DMS79 (cell line): ENCODE measurements around the gene HLCS.
"Not testable (repeated sequence)": the region's sequence is repeated elsewhere in the genome, so short reads cannot be mapped to it uniquely, and the experiment has no call there.

Experiments used
- DNase-seq: peaks from one replicate; lab custom pipeline; 2025; lab: John Stamatoyannopoulos, UW

HLCS gene

GRCh38 chr21:36955783-36956182 is 10.7 kb downstream of the HLCS start:
- DNase-seq = no peak

- DNase-seq = not testable (repeated sequence)
Observed at GRCh38 chr21:36952331-36952730, 14.1 kb downstream of the HLCS start.

DNA sequence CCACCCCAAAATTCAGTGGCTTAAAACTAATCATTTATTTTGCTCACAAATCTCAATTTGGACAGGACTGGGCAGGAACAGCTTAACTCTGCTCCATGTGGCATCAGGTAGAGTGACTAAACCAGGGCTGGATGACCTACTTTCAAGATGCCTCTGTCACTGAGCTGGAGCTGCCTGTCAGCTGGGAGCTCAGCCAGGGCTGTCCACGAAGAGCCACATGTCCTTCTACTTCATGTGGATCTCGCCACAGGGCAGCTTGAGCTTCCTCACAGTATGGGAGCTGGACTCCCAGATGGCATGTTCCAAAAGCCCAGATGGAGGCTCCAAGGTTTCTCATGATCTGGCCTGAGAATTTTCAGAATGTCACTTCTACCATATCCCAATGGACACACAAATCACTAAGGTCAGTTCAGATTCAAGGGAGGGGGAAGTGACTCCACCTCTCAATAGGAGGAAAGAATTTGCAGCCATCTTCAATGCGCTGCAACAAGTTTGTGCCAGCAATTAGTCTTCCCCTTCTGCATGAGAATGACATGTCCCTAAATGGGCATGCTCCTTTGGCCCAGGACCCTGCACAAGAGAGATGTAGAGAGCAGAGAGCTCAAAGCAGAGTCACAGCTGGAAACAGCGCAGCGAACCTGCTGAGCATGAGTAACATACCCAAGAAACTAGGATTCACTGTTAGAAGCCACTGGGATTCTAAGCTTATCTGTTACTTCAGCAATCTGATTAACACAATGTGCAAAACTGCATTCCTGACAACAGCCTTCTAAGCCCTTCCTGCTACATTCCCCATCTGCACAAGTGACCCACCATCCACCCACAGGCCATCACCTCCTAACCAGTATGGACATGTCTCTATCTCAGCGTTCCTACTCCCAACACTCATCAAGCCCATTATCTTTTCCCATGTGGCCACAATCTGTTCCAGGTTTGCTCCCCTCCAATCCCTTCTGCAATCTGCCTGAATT is 17.0 kb downstream of the HLCS start:
- DNase-seq = no peak

DNA sequence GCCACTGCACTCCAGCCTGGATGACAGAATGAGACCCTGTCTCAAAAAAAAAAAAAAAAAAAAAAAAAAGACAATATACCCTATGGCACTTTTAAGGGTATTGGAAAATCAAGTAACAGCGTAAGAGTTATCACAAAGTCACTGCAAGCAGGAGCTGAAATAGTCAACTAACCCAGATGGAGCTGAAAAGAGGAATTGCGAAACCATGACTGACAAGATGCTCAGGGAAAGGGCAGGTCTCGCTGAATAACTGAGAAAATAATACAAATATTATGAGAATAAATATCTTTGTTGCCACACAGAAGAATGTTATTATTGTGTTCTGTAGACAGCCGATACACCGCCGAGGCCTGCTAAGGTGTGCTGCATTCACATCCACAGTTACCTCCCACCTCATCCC is 17.8 kb downstream of the HLCS start:
- no peak for DNase-seq

DNA sequence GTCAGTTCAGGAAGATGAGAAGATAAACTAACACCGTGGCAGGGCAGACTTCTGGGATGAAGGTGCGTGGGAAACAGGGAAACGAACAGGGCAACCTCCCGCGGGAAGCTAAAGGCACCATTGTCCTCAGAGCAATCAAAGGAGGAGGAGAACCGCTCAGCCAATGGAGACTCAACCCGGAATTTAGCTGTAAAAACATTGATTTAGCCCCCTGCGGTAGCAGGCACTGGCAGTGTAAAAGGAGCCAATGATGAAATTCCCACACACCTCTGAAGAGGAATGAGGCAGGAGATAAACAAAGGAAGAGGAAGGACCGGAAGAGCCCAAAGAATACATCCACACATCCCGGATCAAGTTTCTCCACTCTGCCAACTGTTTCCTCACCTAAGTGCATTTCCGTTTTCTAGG is 19.5 kb downstream of the HLCS start:
- DNase-seq = no peak

GRCh38 chr21:36945496-36946138 is 20.9 kb downstream of the HLCS start:
- DNase-seq = no peak

DNA sequence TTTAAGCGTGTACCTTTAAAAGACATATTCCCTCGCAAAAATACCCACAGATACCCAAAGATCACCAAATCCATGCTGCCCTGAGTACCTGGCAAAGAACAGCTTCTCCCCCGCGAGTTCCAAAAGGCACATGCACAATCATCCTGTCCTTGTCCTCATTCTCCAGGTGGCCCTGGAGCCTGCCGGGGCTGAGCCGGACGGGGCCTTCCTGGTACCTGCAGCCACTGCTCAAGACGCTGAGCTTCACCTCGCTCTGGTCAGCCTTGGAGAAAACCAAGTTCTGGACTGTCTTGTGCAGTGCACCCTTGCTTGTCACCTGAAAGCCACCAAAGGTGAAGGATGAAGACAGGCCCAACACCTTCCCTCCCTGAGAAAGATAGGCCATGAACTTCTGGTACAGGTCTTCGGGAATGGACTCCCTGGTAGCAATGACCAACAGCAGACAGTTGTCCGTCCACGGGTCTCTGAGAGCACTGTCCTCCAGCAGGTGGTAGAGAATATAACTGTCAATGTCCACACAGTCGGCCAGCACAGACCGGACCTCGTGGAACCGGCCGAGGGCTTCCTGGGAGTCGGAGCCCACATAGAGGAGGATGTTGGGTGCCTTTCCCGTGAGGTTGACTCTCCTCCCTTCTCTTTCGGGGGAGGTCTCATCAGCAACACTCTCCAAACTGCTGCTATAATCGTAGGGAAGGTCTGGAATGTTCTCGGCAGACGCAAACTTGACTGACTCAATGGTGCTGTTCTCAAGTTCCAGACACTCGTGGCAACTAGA is 29.9 kb downstream of the HLCS start:
- no peak for DNase-seq

GRCh38 chr21:36934864-36935420 is 31.5 kb downstream of the HLCS start:
- DNase-seq = no peak

DNA sequence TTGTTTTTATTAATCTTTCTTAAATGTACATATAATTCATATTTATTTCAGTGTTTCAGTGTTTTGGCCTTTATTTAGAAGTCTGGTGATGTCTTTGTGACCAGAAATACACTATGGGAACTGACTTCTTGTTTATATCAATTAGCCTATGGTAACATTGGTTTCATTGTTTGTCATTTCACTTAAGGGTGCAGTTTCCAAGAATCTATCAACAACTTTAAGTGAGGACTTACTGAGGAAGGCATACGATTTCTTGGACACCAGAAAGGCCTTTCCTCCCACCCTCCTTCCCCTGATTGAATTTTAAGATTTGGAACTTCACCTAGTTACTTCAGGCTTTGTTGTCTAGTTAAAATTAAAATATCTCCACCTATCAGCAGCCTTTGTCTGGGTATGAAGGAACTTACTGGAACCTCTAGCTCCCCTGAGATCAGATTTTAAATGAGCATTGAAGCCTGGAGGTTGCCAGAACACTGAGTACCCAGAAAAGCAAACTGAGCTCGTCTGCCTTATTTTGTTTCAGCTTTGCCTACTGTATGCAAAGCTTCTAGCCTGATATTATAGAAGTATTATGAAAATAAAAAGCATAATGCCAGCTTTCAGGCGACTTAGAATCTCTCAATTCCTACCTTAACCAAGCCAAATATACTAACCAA is 34.2 kb downstream of the HLCS start:
- DNase-seq = no peak

DNA sequence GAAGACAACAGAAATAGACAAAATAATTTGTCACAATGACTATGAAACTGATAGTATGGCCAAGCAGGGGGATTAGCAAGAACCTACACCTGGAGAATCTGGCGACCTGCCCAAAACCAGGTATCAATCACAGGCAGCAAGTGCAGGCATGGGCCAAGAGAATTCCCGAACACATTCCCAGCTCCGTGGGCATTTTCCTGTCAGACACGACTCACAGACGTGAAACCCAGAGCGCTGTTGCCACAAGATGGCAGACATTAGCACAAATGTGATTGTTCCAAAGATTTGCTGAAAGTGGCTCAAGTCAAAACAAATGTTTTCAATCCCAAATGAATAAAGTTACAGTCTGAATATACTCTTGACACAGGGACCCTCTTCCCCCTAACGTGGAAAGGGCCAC is 36.8 kb downstream of the HLCS start:
- DNase-seq = no peak

DNA sequence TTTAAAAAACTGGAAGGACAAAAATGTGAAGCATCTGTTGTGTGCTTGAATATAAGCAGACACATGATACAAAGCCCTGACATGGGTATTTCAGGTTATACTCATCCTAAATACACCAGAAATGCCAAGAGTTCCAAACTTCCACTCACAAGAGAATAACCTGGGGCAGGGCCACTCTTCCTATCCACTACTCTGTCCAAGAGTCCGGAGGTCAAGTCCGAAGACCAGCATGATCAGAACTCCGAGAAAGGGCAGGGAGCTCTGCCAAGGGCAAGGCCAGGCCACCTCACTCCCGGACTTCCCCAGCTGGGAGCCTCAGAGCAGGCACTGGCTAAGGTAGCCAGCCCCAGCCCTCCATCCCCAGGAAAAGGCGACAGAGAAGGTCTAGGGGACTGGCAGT is 37.5 kb downstream of the HLCS start:
- DNase-seq = no peak

- DNase-seq = no peak
Observed at GRCh38 chr21:36927719-36928117, 38.8 kb downstream of the HLCS start.

DNA sequence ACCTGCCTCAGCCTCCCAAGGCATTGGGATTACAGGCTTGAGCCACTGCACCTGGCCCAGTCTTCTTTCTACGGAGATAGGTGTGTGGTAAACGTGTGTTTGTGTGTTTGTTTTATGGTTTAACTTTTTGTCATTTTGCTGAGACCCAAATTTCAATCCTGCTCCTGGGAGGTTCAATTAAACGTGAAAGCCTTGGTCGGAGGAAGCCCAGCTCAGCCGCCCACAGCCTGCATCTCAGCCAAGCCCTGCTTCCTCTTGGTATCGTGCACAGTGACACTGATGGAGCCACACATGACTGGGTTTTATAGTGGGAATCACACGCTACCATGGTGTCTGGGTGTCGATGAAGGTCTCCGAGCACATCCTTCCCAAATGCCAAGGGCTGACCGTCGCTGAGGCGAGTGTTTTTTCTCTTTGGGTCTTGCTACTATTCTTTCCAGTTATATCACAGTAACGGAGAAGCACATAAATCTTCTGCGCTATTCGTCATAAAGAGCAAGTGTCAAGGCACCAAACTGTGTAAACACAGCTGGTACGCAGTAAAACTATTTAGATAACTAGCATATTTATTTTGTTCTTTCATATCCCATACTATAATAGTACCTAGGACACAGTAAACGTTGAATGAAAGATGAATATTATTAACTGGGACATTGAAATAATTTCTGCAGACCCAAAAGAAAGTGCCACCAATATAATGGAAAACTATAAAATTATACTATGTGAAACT is 39.3 kb downstream of the HLCS start:
- DNase-seq = no peak

GRCh38 chr21:36923270-36923669 is 43.2 kb downstream of the HLCS start:
- no peak for DNase-seq

- no peak for DNase-seq
Observed at GRCh38 chr21:36922861-36923260, 43.6 kb downstream of the HLCS start.

DNA sequence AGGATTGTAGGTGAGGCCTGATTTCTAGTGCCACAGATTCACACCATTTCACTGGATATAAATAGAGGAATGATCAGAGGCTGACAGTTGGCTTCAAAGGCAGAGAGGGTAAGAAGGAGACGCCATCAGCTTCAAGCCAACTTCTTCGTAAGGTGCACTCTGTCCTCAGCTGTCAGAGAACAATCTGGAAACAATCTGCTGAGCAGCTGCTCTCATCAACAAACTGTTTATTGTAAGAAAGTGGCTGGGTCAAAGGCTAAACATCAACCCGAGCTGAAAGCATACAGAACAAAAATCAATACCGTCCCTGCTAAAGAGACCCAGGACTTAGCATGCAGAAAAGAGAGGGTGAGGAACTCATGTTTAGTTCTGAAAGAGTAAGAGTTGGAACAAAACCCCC is 48.2 kb downstream of the HLCS start:
- no peak for DNase-seq

DNA sequence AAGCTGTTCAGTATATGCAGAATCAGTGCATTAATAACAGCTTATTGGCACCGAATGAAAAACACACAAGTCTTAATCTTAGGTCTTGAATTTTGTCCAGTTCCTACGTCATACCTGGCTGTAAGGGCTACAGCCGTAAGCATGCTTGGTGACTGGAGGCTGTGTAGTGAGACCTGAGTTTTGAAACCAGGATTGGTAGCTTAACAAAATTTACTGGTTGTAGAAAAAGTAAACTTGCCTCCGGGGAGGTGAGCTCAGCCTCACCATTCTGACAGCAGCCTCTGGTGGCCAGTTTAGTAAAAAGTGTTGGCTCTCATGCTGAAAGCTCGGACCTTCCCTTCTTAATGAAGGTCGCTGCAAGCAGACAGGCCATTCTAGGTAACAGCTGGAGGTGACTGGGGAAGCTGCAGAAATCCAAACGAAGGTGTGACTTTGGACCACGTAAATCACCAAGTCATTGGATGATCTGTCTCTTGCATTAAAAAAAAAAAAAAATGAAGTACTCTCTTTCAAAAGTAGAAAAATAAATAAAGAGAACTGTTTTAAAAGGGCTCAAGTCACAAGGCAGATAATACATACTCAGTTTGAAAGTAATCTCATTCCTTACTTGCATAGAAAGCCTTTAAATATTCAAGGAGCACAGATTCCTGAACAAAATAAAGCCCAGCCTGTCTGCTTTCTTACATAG is 48.9 kb downstream of the HLCS start:
- DNase-seq = no peak

GRCh38 chr21:36916718-36917117 is 49.8 kb downstream of the HLCS start:
- DNase-seq = no peak

GRCh38 chr21:36915696-36916245 is 50.7 kb downstream of the HLCS start:
- DNase-seq = no peak

DNA sequence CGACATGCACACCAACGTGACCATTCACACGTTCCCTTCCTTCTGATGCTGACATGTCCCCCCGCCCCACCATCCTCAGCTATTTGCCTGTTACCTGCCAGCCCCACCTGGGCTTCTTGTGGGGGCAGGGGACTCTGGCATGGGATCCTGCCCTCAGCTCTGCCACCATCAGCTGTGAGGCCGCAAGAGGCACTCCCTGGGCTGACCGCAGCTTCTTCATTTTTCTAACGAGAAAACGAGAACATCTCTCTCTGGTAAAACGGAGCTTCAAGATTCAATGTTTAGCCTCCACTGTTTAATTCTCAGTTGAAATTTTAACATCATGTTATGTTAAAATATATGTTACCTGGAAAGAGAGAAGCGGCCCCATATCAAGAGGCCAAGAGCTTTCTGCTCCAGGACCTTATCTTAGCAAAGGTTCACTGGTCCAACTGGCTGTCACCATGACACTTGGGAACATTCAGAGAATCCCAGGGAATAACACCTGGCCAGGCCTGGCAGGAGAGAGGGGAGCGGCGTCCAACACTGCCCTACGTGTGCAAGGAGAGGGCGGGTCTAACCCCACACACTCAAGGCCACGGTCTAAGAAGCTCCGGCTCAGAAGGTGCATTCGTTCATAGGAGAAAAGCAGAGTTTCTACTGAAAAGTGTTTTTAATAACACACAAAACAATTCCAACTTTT is 51.3 kb downstream of the HLCS start:
- DNase-seq = no peak
